Mucosa of descending colon (tissue), 3 donors: Measurements from ENCODE around the gene LRRN4. TPM values are rescaled to one million over a fixed set of nuclear protein-coding genes. Genes with fewer than 3 reads are reported as not detected.

Source experiments
- ATAC-seq: fragments of 200-7000 bp; cut with Tn5 transposase; one replicate; pipeline ENCODE4 v1.9.1; 2020; ENCODE audit warnings: mild to moderate bottlenecking, moderate library complexity
- DNase-seq, 3 donors: peaks; one replicate each; pipeline ENCODE4 v3.0.0-alpha.2; 2020
- H3K36me3 ChIP-seq: fragments of 200-600 bp; one replicate; pipeline ENCODE4 v1.8.0; 2021; ENCODE audit warnings: low read depth, mild to moderate bottlenecking
- H3K4me1 ChIP-seq: fragments of 200-600 bp; one replicate; pipeline ENCODE4 v1.8.0; 2021; ENCODE audit warnings: low read depth, mild to moderate bottlenecking
- H3K4me3 ChIP-seq: fragments of 200-600 bp; one replicate; pipeline ENCODE4 v1.8.0; 2021; ENCODE audit warnings: mild to moderate bottlenecking
- H3K9me3 ChIP-seq: fragments of 200-600 bp; one replicate; pipeline ENCODE4 v1.8.0; 2021; ENCODE audit warnings: mild to moderate bottlenecking
- CTCF ChIP-seq: fragments of 200-600 bp; IDR thresholded peaks from one replicate; pipeline ENCODE4 v1.8.0; 2022; ENCODE audit warnings: antibody characterized with exemption, mild to moderate bottlenecking
- intact Hi-C, 2 donors: fragments of 100-400 bp; cut with DNase I in 1 of 2; cut with micrococcal nuclease in 1 of 2; formaldehyde crosslinking; loops; one replicate each; pipeline versions ENCODE4 v1.11.0 to v1.11.1; 2022; cut with DNase I, micrococcal nuclease
- total RNA-seq, 3 donors: library from RNA; stranded (reverse); fragmentation: NEBNext Ultra II Directional in 2 of 3; extraction: Animal tissue kit (Norgen Biotek cat#: 25700) in 2 of 3; gene quantifications; one replicate each; pipeline versions ENCODE4 v1.2.1 to v1.2.4, GENCODE V29; 2021 to 2023
- donor health status: DM: no; HTN: no; CAD: no; lungs with moderate emphysema.
- donor health status: DM: no; HTN: no; CAD: no.
- donor health status: DM: no; HTN: yes; CAD: no.

LRRN4 gene
- total RNA-seq, 3 donors from 2014 or later = not detected

- H3K4me1 ChIP-seq = no peaks in the 10 kb centered on the region
- no peak overlapping the region for H3K4me3 ChIP-seq
- DNase-seq (no peak), ATAC-seq (no peak)
- intact Hi-C loops = no loop called here
- no peak for TF ChIP-seq CTCF
- no peaks in the 10 kb centered on the region for H3K9me3 ChIP-seq
- H3K36me3 ChIP-seq = no peaks in the 10 kb centered on the region
Observed at GRCh38 chr20:6060213-6060612, 6.4 kb upstream of the LRRN4 start.

- no peak for DNase-seq
- Histone ChIP-seq H3K9me3 (no peaks in the 10 kb centered on the region), H3K4me3 (no peak overlapping the region), H3K36me3 (no peaks in the 10 kb centered on the region), H3K4me1 (no peaks in the 10 kb centered on the region)
- intact Hi-C loops = no loop called here
- no peak for TF ChIP-seq CTCF
- ATAC-seq = peak; percentile 52
Observed at GRCh38 chr20:6058684-6059295, 4.9 kb upstream of the LRRN4 start.

- H3K4me1 ChIP-seq = no peaks in the 10 kb centered on the region
- H3K9me3 ChIP-seq = no peaks in the 10 kb centered on the region
- no peak overlapping the region for H3K4me3 ChIP-seq
- ATAC-seq (no peak), DNase-seq (no peak)
- no peaks in the 10 kb centered on the region for H3K36me3 ChIP-seq
- no peak for TF ChIP-seq CTCF
- intact Hi-C loops = no loop called here
Observed at GRCh38 chr20:6057691-6058090, 3.8 kb upstream of the LRRN4 start.

GRCh38 chr20:6057139-6057538 is 3.3 kb upstream of the LRRN4 start:
- intact Hi-C loops = no loop called here
- TF ChIP-seq CTCF = no peak
- Histone ChIP-seq H3K36me3 (no peaks in the 10 kb centered on the region), H3K9me3 (no peaks in the 10 kb centered on the region), H3K4me3 (no peak overlapping the region), H3K4me1 (peaks cover 2% of the 10 kb centered on the region)
- no peak for DNase-seq
- ATAC-seq = no peak

- Histone ChIP-seq H3K4me1 (peaks cover 2% of the 10 kb centered on the region), H3K4me3 (no peak overlapping the region), H3K9me3 (no peaks in the 10 kb centered on the region), H3K36me3 (no peaks in the 10 kb centered on the region)
- no peak for TF ChIP-seq CTCF
- no peak for ATAC-seq
- intact Hi-C loops = no loop called here
- no peak for DNase-seq
Observed at GRCh38 chr20:6055981-6056569, 2.2 kb upstream of the LRRN4 start.
